ENCODE results near the gene PTPRK.

DNA sequence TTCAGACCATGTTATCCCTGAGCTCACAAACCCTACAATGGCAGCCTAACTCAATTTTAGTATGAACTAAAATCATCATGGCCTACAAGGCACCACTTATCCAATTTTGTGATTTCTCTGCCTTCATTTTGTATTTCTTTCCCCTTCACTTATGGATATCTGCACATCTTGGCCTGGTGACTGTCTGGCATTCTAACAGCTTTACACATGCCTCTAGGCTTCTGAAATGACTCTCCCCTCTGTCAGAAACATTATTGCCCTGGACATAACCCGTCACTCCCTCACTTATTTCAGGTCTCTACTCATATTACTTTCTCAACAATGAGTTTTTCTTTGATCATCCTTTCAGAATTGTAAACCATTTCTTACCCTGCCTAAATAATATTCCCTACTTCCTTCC lies 530.3 kb downstream of the PTPRK start:
- TF ChIP-seq SP1 (IDR thresholded peaks at IDR 0.05) = no peak
- no peak for TF ChIP-seq ZNF384 (IDR thresholded peaks at IDR 0.05)
- TF ChIP-seq FOXA1 (IDR thresholded peaks at IDR 0.05) = no peak

Measured in HEK293T (cell line).